Measurements from ENCODE around the gene ATG16L1.

DNA sequence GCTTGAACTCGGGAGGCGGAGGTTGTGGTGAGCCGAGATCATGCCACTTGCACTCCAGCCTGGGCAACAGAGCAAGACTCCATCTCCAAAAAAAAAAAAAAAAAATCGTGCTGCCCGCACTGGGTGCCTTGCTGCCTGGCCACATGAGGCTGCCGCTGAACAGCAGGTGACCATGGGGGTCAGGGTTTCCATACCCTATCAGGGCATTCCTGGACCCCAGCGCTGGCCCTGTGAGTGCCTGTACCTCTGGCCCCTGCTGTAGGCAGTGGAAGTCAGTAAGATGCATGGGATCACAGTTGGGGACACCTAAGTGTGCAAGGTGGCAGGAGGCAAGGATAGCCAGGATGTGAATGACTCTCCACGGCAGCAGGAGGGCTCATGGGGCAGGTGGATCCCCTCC, 75.0 kb downstream of the ATG16L1 start:
- TF ChIP-seq, protein P1, sequence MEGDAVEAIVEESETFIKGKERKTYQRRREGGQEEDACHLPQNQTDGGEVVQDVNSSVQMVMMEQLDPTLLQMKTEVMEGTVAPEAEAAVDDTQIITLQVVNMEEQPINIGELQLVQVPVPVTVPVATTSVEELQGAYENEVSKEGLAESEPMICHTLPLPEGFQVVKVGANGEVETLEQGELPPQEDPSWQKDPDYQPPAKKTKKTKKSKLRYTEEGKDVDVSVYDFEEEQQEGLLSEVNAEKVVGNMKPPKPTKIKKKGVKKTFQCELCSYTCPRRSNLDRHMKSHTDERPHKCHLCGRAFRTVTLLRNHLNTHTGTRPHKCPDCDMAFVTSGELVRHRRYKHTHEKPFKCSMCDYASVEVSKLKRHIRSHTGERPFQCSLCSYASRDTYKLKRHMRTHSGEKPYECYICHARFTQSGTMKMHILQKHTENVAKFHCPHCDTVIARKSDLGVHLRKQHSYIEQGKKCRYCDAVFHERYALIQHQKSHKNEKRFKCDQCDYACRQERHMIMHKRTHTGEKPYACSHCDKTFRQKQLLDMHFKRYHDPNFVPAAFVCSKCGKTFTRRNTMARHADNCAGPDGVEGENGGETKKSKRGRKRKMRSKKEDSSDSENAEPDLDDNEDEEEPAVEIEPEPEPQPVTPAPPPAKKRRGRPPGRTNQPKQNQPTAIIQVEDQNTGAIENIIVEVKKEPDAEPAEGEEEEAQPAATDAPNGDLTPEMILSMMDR (IDR thresholded peaks at IDR 0.05; ENCODE audit: borderline replicate concordance, extremely low read depth, low read length, poor library complexity, severe bottlenecking): no peak
- TF ChIP-seq EZH2 (IDR thresholded peaks at IDR 0.05; ENCODE audit: borderline replicate concordance, low read depth, low read length, severe bottlenecking): no peak

All from DND-41 (cell line).